ENCODE results near the gene ANK3.
A peak's percentile ranks its signal among the peaks of the same experiment; 100 is the strongest.

ANK3 gene

DNA sequence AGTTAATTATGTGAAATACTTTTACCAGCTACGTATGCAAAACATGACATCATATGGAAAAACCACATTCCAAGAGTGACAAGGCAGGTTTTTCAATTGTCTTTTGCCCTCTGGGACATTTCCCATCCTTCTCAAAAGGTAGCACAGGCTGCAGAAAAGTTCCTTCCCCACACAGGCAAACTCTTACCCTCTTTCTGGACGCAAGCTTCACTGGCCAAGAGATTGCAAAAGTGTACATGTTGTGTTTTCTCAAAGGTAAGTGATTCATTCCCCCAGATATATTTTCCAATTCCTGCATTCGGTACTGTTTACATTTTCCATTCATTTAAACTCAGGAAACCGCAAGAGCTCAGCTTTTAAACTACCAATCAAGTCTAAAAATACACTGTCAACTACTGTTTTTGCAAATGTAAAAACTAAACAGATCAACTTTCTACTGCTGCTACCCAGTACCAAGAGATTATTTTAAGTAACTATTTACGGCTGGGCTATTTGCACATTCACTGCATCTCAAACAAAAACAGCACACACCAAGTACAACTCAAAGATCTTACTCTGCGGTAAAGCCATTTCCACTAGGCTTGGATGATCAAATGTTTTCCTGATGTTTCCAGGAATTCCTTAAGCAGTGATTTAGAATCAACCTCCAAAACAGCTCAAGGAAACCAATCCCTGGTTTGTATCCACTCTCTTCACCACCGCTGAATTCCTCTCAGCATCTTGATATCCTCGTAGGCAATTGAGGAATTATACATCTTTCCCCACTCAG lies 249.7 kb downstream of the ANK3 start:
- Histone ChIP-seq H3K27me3 (ENCODE audit: control insufficient read depth in 5 of 5, insufficient read depth in 4 of 5, low read length in 5 of 5) (no peaks in the 10 kb centered on the region), H3K36me3 (ENCODE audit: control insufficient read depth in 5 of 5, insufficient read depth in 5 of 5, low read length in 5 of 5) (no peaks in the 10 kb centered on the region), H3K4me3 (ENCODE audit: low read depth in 1 of 5, low read length in 5 of 5) (peak overlapping the region in 4 of 5 donors; percentile 23 to 54 (median 42)), H3K27ac (ENCODE audit: low read depth, low read length) (peak overlapping the region; percentile 81), H3K9ac (ENCODE audit: low read length in 5 of 5) (peak overlapping the region in 2 of 5 donors; percentile 21 to 64), H3K4me1 (ENCODE audit: control insufficient read depth in 5 of 5, insufficient read depth in 5 of 5, low read length in 5 of 5) (peaks cover 0 to 27% (median 24%) of the 10 kb centered on the region in 5 donors), H3K9me3 (ENCODE audit: control insufficient read depth in 5 of 5, low read length in 5 of 5) (no peaks in the 10 kb centered on the region)

DNA sequence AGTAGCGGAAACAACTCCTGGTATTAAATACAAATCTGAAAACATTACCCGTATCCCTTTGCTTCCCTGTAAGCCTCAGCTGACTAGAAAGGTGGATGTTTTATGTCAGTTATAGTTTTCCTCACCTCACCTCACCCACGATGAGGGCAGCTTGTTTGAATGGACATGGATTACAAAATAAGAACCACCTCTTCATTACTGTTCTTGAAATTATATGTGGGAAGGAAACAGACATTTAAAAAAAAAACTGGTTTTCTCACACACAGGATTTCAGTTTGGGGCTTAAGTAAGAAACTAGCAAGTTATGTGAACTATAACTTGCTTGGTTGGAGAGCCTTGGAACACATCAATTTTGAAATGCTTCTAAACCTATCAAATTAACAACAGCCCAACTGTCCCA lies 250.4 kb downstream of the ANK3 start:
- H3K36me3 ChIP-seq (ENCODE audit: control insufficient read depth in 5 of 5, insufficient read depth in 5 of 5, low read length in 5 of 5), result no peaks in the 10 kb centered on the region
- H3K9ac ChIP-seq (ENCODE audit: low read length in 5 of 5), result no peak overlapping the region
- no peaks in the 10 kb centered on the region for H3K9me3 ChIP-seq (ENCODE audit: control insufficient read depth in 5 of 5, low read length in 5 of 5)
- peak overlapping the region; percentile 81 for H3K27ac ChIP-seq (ENCODE audit: low read depth, low read length)
- peak overlapping the region in 3 of 5 donors; percentile 4 to 54 (median 23) for H3K4me3 ChIP-seq (ENCODE audit: low read depth in 1 of 5, low read length in 5 of 5)
- H3K27me3 ChIP-seq (ENCODE audit: control insufficient read depth in 5 of 5, insufficient read depth in 4 of 5, low read length in 5 of 5), result no peaks in the 10 kb centered on the region
- H3K4me1 ChIP-seq (ENCODE audit: control insufficient read depth in 5 of 5, insufficient read depth in 5 of 5, low read length in 5 of 5), result peaks cover 0 to 27% (median 24%) of the 10 kb centered on the region in 5 donors

DNA sequence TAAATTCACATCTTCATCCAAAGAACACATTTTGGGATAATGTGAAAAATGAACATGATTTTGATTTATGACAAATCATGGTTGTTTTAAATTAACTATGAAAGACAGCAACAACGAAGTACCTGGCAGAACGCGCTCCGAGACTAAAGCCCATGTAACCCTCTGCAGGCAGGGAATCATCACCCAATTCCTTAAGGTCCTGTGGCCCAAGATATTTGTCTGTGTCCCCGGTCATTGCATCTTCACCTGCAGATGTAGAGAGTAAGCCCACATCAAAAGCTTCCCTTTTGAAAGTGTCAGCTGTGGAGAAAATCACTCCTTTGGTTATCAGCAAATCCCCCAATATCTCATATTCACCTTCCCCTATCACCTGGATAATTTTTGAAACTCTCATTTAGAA lies 250.8 kb downstream of the ANK3 start:
- Histone ChIP-seq H3K4me1 (ENCODE audit: control insufficient read depth in 5 of 5, insufficient read depth in 5 of 5, low read length in 5 of 5) (peaks cover 0 to 27% (median 24%) of the 10 kb centered on the region in 5 donors), H3K27ac (ENCODE audit: low read depth, low read length) (no peak overlapping the region), H3K27me3 (ENCODE audit: control insufficient read depth in 5 of 5, insufficient read depth in 4 of 5, low read length in 5 of 5) (no peaks in the 10 kb centered on the region), H3K9me3 (ENCODE audit: control insufficient read depth in 5 of 5, low read length in 5 of 5) (no peaks in the 10 kb centered on the region), H3K36me3 (ENCODE audit: control insufficient read depth in 5 of 5, insufficient read depth in 5 of 5, low read length in 5 of 5) (no peaks in the 10 kb centered on the region), H3K9ac (ENCODE audit: low read length in 5 of 5) (no peak overlapping the region), H3K4me3 (ENCODE audit: low read depth in 1 of 5, low read length in 5 of 5) (peak overlapping the region in 1 of 5 donors; percentile 54)

DNA sequence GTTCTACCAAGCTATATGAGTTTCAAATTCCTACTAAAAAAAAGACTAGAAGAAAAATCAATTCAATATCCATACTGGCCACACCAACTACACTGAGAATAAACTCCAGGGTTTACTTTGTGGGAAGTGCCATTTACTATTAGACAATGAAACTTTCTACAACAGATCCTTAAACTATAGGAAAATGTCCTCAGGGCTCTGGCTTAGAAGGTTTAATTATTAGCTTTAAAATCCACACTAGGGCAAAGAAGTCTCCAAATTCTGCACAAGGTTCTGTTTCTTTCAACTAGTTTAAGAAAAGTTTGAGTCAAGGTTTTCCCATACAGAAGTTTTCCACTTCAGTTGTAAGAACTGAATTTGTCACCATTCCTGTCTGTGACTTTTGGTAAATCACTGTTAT lies 251.6 kb downstream of the ANK3 start:
- Histone ChIP-seq H3K9ac (ENCODE audit: low read length in 5 of 5) (no peak overlapping the region), H3K4me3 (ENCODE audit: low read depth in 1 of 5, low read length in 5 of 5) (no peak overlapping the region), H3K9me3 (ENCODE audit: control insufficient read depth in 5 of 5, low read length in 5 of 5) (no peaks in the 10 kb centered on the region), H3K27me3 (ENCODE audit: control insufficient read depth in 5 of 5, insufficient read depth in 4 of 5, low read length in 5 of 5) (no peaks in the 10 kb centered on the region), H3K36me3 (ENCODE audit: control insufficient read depth in 5 of 5, insufficient read depth in 5 of 5, low read length in 5 of 5) (no peaks in the 10 kb centered on the region), H3K4me1 (ENCODE audit: control insufficient read depth in 5 of 5, insufficient read depth in 5 of 5, low read length in 5 of 5) (peaks cover 0 to 27% (median 24%) of the 10 kb centered on the region in 5 donors), H3K27ac (ENCODE audit: low read depth, low read length) (no peak overlapping the region)

DNA sequence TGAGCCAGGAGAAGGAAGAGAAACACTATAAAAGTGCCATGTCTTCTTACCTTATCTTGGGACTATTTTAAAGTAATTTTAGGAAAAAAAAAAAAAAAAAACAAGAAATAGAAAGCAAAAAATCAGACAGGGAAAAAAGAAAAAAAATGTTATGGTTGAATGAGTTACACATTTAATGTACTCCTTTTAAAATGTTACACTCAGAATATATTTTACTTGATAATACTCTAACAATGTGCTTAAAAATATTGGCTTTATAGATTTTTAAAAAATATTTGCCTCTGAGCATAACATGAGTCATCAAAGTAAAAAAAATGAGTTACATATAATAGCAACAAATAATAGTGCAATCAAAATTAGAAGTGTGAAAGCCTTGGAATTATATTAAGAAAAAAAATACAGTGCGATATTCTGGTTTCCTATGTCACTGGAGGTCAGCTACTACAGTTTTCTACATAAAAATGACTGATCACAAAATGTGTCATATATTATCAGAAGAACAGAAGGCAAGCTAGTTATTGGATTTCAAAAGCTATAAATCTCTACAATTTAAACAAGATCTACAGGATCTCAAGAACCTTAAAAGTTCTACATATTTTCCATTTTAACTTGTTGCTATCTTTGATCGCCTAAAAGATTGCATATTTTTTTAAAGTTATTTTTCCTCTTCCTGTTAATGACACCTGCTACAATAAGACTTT lies 252.2 kb downstream of the ANK3 start:
- Histone ChIP-seq H3K36me3 (ENCODE audit: control insufficient read depth in 5 of 5, insufficient read depth in 5 of 5, low read length in 5 of 5) (no peaks in the 10 kb centered on the region), H3K27ac (ENCODE audit: low read depth, low read length) (no peak overlapping the region), H3K9me3 (ENCODE audit: control insufficient read depth in 5 of 5, low read length in 5 of 5) (no peaks in the 10 kb centered on the region), H3K27me3 (ENCODE audit: control insufficient read depth in 5 of 5, insufficient read depth in 4 of 5, low read length in 5 of 5) (no peaks in the 10 kb centered on the region), H3K9ac (ENCODE audit: low read length in 5 of 5) (no peak overlapping the region), H3K4me1 (ENCODE audit: control insufficient read depth in 5 of 5, insufficient read depth in 5 of 5, low read length in 5 of 5) (peaks cover 0 to 27% (median 24%) of the 10 kb centered on the region in 5 donors), H3K4me3 (ENCODE audit: low read depth in 1 of 5, low read length in 5 of 5) (no peak overlapping the region)

DNA sequence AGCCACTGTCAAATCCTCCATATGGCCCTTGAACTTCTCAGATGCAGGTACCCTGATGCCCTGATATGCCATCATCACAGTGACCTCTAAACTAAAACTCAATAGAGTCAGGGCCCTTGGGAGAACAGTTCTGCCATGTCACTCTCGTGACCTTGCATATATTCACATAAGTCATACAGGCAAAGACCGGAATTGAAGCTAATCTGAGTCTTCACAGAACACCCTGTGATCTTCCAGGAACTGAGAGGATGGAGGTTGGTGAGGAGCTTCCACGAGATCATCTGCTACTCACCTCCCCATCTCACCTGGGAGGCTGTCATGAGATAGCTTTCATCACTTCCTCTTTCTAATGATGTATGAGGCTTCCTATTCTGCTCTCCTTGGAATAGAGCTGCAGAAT lies 254.7 kb downstream of the ANK3 start:
- Histone ChIP-seq H3K9me3 (ENCODE audit: control insufficient read depth in 5 of 5, low read length in 5 of 5) (no peaks in the 10 kb centered on the region), H3K36me3 (ENCODE audit: control insufficient read depth in 5 of 5, insufficient read depth in 5 of 5, low read length in 5 of 5) (no peaks in the 10 kb centered on the region), H3K4me1 (ENCODE audit: control insufficient read depth in 5 of 5, insufficient read depth in 5 of 5, low read length in 5 of 5) (peaks cover 0 to 15% (median 8%) of the 10 kb centered on the region in 5 donors), H3K27me3 (ENCODE audit: control insufficient read depth in 5 of 5, insufficient read depth in 4 of 5, low read length in 5 of 5) (no peaks in the 10 kb centered on the region), H3K9ac (ENCODE audit: low read length in 5 of 5) (no peak overlapping the region), H3K27ac (ENCODE audit: low read depth, low read length) (no peak overlapping the region), H3K4me3 (ENCODE audit: low read depth in 1 of 5, low read length in 5 of 5) (no peak overlapping the region)

DNA sequence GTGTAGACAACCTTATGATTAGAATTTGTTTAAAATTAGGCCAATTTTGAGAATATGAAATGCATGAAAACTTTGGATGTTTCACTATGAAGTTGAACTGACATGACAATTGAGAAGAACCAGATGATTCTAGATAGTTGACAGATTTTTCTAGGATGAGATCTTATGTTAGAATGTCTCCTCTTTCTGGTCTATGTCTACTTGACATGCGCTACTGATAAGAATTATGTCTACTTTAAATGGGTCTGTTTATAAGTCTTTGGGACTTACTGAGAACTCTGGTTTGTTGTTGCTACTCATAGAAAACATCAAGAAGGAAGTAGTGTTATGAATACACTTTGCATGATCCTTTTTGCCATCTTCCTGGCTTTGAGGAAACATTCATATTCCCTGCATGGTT lies 255.1 kb downstream of the ANK3 start:
- H3K9me3 ChIP-seq (ENCODE audit: control insufficient read depth in 5 of 5, low read length in 5 of 5), result no peaks in the 10 kb centered on the region
- no peak overlapping the region for H3K27ac ChIP-seq (ENCODE audit: low read depth, low read length)

DNA sequence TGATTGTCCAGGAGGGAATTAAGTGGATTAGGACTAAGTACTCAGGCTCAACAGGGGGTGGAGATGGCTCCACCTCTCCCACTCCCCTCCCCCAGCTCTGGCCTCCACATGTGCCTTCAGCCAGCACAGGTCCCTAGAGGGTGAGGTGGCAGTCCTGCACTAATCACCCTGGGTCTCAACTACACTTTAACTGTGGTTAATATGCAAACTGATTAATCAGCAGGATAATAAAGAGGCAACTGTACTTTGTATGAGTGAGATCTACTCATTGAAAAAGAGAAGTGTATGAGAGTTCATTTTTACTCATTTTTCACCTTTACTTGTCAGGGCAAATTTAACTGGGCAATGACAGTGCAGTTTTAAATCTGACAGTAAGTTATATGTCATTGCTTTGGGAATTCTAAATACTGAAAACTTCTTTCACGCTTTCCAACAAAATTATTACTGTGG lies 259.5 kb downstream of the ANK3 start:
- peaks cover 0 to 10% (median 3%) of the 10 kb centered on the region in 5 donors for H3K4me1 ChIP-seq (ENCODE audit: control insufficient read depth in 5 of 5, insufficient read depth in 5 of 5, low read length in 5 of 5)
- no peaks in the 10 kb centered on the region for H3K27me3 ChIP-seq (ENCODE audit: control insufficient read depth in 5 of 5, insufficient read depth in 4 of 5, low read length in 5 of 5)
- H3K27ac ChIP-seq (ENCODE audit: low read depth, low read length), result no peak overlapping the region
- no peaks in the 10 kb centered on the region for H3K36me3 ChIP-seq (ENCODE audit: control insufficient read depth in 5 of 5, insufficient read depth in 5 of 5, low read length in 5 of 5)
- H3K9ac ChIP-seq (ENCODE audit: low read length in 5 of 5), result no peak overlapping the region
- no peak overlapping the region for H3K4me3 ChIP-seq (ENCODE audit: low read depth in 1 of 5, low read length in 5 of 5)
- H3K9me3 ChIP-seq (ENCODE audit: control insufficient read depth in 5 of 5, low read length in 5 of 5), result no peaks in the 10 kb centered on the region

More for the DNA sequence above, 255.1 kb downstream of the ANK3 start:
- Histone ChIP-seq H3K36me3 (ENCODE audit: control insufficient read depth in 5 of 5, insufficient read depth in 5 of 5, low read length in 5 of 5) (no peaks in the 10 kb centered on the region), H3K9ac (ENCODE audit: low read length in 5 of 5) (no peak overlapping the region), H3K4me3 (ENCODE audit: low read depth in 1 of 5, low read length in 5 of 5) (no peak overlapping the region), H3K4me1 (ENCODE audit: control insufficient read depth in 5 of 5, insufficient read depth in 5 of 5, low read length in 5 of 5) (peaks cover 0 to 13% (median 4%) of the 10 kb centered on the region in 5 donors), H3K27me3 (ENCODE audit: control insufficient read depth in 5 of 5, insufficient read depth in 4 of 5, low read length in 5 of 5) (no peaks in the 10 kb centered on the region)

DNA sequence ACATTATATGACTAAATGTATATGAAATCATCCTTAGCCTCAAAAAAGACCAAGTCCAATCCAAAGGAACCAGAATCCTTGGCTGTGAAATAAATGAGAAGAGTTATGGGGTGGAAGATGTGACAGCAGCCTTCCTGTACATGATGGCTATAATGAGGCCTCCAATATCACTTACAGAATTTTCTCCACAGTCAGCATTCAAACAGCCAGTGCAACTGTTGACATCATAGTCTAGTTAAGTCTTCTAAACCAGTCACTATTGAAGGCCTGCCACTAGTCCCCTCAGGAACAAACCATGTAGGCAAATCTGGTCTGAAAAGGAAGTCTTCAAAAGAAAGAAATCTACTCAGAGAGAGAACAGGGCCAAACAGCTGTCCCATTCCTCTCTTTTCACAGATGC lies 263.8 kb downstream of the ANK3 start:
- H3K4me1 ChIP-seq (ENCODE audit: control insufficient read depth in 5 of 5, insufficient read depth in 5 of 5, low read length in 5 of 5), result peaks cover 0 to 10% (median 3%) of the 10 kb centered on the region in 5 donors

DNA sequence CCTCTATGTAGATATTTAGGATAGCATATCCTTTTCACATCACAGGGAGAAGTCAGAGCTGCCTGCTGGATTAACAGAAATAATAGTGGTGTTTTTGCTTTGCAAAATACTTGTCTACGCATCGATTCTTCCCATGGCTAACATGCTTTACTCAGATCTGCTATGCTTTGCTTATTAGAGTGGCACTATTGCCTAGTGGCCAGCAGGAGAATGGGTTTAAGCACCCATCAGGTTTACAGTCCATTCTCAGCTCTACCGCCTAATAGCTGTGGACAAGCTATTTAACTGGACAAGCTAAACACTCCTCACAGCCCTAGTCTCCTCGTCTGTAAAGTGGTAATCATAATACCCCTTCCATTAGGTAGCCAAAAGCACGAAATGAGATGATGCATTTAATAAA lies 265.1 kb downstream of the ANK3 start:
- Histone ChIP-seq H3K27me3 (ENCODE audit: control insufficient read depth in 5 of 5, insufficient read depth in 4 of 5, low read length in 5 of 5) (no peaks in the 10 kb centered on the region), H3K27ac (ENCODE audit: low read depth, low read length) (no peak overlapping the region), H3K9ac (ENCODE audit: low read length in 5 of 5) (no peak overlapping the region), H3K36me3 (ENCODE audit: control insufficient read depth in 5 of 5, insufficient read depth in 5 of 5, low read length in 5 of 5) (no peaks in the 10 kb centered on the region), H3K4me3 (ENCODE audit: low read depth in 1 of 5, low read length in 5 of 5) (no peak overlapping the region), H3K4me1 (ENCODE audit: control insufficient read depth in 5 of 5, insufficient read depth in 5 of 5, low read length in 5 of 5) (no peaks in the 10 kb centered on the region), H3K9me3 (ENCODE audit: control insufficient read depth in 5 of 5, low read length in 5 of 5) (no peaks in the 10 kb centered on the region)

More for the DNA sequence above, 263.8 kb downstream of the ANK3 start:
- Histone ChIP-seq H3K4me3 (ENCODE audit: low read depth in 1 of 5, low read length in 5 of 5) (no peak overlapping the region), H3K27ac (ENCODE audit: low read depth, low read length) (no peak overlapping the region), H3K27me3 (ENCODE audit: control insufficient read depth in 5 of 5, insufficient read depth in 4 of 5, low read length in 5 of 5) (no peaks in the 10 kb centered on the region), H3K9me3 (ENCODE audit: control insufficient read depth in 5 of 5, low read length in 5 of 5) (no peaks in the 10 kb centered on the region), H3K9ac (ENCODE audit: low read length in 5 of 5) (no peak overlapping the region), H3K36me3 (ENCODE audit: control insufficient read depth in 5 of 5, insufficient read depth in 5 of 5, low read length in 5 of 5) (no peaks in the 10 kb centered on the region)
